ENCODE results near the gene FUBP3. TPM values are rescaled to one million over a fixed set of nuclear protein-coding genes. Genes with fewer than 3 reads are reported as not detected.

The FUBP3 gene
- total and polyA plus RNA-seq, 2 experiments from 2014 or later: 42.5 to 74.8 TPM

GRCh38 chr9:130576176-130576575 lies 3.2 kb upstream of the FUBP3 start:
- TF ChIP-seq ZNF331 (CRISPR knock-in tag; IDR thresholded peaks at IDR 0.05; ENCODE audit: low read depth) (no peak), POLR2AphosphoS5 (IDR thresholded peaks at IDR 0.05; ENCODE audit: low read depth) (no peak), JUNB (IDR thresholded peaks at IDR 0.05; ENCODE audit: unreplicated experiment) (no peak), ZNF462 (CRISPR knock-in tag; IDR thresholded peaks at IDR 0.05) (no peak)
- Mint-ChIP-seq H3K4me1 (peaks cover 16% of the 10 kb centered on the region), H3K9me3 (no peaks in the 10 kb centered on the region), H3K36me3 (ENCODE audit: low read depth) (peaks cover 3% of the 10 kb centered on the region; the same call in 1 of the 3 replicates), H3K27ac (no peak overlapping the region), H3K4me3 (no peak overlapping the region), H3K27me3 (ENCODE audit: insufficient read depth, low read depth, poor library complexity) (peaks cover 5% of the 10 kb centered on the region)
- Histone ChIP-seq H4K20me1 (replicated peaks; ENCODE audit: insufficient read depth) (peaks cover 13% of the 10 kb centered on the region), H3K4me1 (ENCODE audit: insufficient read depth) (peaks cover 7% of the 10 kb centered on the region), H3K4me3 (no peak overlapping the region), H3F3A (replicated peaks; ENCODE audit: low read depth) (no peaks in the 10 kb centered on the region), H3K9me2 (ENCODE audit: insufficient read depth) (no peaks in the 10 kb centered on the region), H3K27me3 (ENCODE audit: insufficient read depth) (no peaks in the 10 kb centered on the region), H3K79me2 (replicated peaks; ENCODE audit: insufficient read depth) (peaks cover 23% of the 10 kb centered on the region), H3K27ac (ENCODE audit: low read depth) (no peak overlapping the region), H3K4me2 (no peak overlapping the region), H3K36me3 (ENCODE audit: insufficient read depth) (no peaks in the 10 kb centered on the region), H2AFZ (no peak overlapping the region)
- ATAC-seq (no peak), DNase-seq (ENCODE audit: low spot score) (no peak)

DNA sequence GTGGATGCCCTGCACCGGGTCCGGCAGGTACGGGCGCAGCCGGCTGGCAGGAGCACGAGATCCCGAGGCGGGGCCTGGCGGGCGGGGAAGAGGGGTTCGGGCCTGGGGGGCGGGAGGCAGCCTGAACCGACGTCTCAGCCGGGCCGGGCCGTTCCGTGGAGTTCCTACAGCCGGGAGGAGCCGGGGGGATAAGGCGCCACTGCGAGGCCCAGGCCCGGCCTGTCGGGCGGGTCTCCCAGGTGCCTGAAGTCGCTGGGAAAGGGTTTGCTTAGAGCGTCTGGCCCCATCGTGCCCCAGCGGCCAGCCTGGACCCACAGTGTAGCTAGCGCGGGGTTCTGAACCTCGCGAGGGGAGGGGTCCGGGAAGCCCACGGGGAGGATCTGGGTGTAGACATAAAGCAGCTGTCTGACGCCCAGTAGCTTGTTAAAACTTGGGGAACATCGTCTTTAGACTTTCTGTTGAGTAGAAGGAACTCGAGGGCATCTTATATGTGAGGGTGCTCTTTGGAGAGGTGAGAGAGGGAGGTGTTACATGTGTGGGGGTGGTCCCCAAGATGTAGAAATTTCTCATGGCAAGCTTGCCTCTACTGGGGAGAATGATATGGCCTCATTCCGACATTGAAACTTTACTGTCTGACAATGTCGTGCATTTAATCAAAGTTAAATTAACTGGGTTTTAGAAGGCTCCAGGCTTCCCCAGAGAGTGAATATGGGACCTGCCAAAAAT lies 524 bp downstream of the FUBP3 start:
- Histone ChIP-seq H3K27me3 (ENCODE audit: insufficient read depth) (no peaks in the 10 kb centered on the region), H3K4me1 (ENCODE audit: insufficient read depth) (peaks cover 7% of the 10 kb centered on the region), H3F3A (replicated peaks; ENCODE audit: low read depth) (no peaks in the 10 kb centered on the region), H3K36me3 (ENCODE audit: insufficient read depth) (no peaks in the 10 kb centered on the region), H3K27ac (ENCODE audit: low read depth) (no peak overlapping the region), H4K20me1 (replicated peaks; ENCODE audit: insufficient read depth) (peaks cover 29% of the 10 kb centered on the region), H2AFZ (peak overlapping the region; percentile 38; the same call in 1 of the 2 replicates), H3K79me2 (replicated peaks; ENCODE audit: insufficient read depth) (peaks cover 60% of the 10 kb centered on the region), H3K4me3 (peak overlapping the region; percentile 96), H3K9me2 (ENCODE audit: insufficient read depth) (no peaks in the 10 kb centered on the region), H3K4me2 (peak overlapping the region; percentile 97)
- ATAC-seq (peak; percentile 54), DNase-seq (ENCODE audit: low spot score) (peak; percentile 36)
- peaks cover 16% of the 10 kb centered on the region for H3K4me1 Mint-ChIP-seq
- H3K27ac Mint-ChIP-seq: peak overlapping the region; percentile 78; the same call in 1 of the 2 replicates
- H3K4me3 Mint-ChIP-seq: peak overlapping the region; percentile 96
- peaks cover 3% of the 10 kb centered on the region for H3K27me3 Mint-ChIP-seq (ENCODE audit: insufficient read depth, low read depth, poor library complexity)
- peaks cover 11% of the 10 kb centered on the region; the same call in 2 of the 3 replicates for H3K36me3 Mint-ChIP-seq (ENCODE audit: low read depth)
- no peaks in the 10 kb centered on the region for H3K9me3 Mint-ChIP-seq
- TF ChIP-seq ZNF331 (CRISPR knock-in tag; IDR thresholded peaks at IDR 0.05; ENCODE audit: low read depth) (no peak), EZH2phosphoT487 (IDR thresholded peaks at IDR 0.05; ENCODE audit: unreplicated experiment) (no peak), STAT1 (IDR thresholded peaks at IDR 0.05; ENCODE audit: unreplicated experiment) (no peak), CREB1 (CRISPR knock-in tag; IDR thresholded peaks at IDR 0.05; ENCODE audit: low read depth) (no peak), ZNF114 (CRISPR knock-in tag; IDR thresholded peaks at IDR 0.05) (no peak), REST (IDR thresholded peaks at IDR 0.05; ENCODE audit: unreplicated experiment) (no peak)
